ENCODE data around the gene ALK.

The ALK gene

GRCh38 chr2:29526587-29527586 lies 394.5 kb downstream of the ALK start:
- H3K4me2 ChIP-seq: no peak overlapping the region
- H3K36me3 ChIP-seq: no peaks in the 10 kb centered on the region
- no peak overlapping the region for H3K9ac ChIP-seq
- no peak overlapping the region for H3K27ac ChIP-seq
- H3K27me3 ChIP-seq: no peaks in the 10 kb centered on the region
- H3K4me1 ChIP-seq: peaks cover 17% of the 10 kb centered on the region
- H3K4me3 ChIP-seq: no peak overlapping the region
- TF ChIP-seq Cebpa-rat (IDR thresholded peaks at IDR 0.05): no peak
- H4K20me1 ChIP-seq: no peaks in the 10 kb centered on the region
- no peaks in the 10 kb centered on the region for H3K9me3 ChIP-seq

DNA sequence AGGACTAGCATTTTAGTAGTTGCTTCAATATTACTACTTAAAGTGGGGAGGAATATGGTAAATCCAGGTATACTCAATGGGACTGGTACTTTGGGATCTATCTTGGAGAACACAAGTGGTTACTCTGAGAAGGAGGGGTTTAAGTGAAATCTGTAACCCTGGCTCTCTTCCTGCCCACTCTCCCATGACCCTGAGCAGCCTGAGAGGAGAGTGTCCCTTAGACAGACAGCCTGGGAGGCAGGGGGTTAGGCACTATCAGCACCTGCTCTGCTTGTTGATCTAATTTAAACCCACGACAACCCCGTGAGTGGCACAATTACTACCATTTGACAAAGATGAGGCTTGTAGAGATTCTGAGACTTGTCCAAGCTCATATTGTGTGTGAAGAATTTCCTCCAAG lies 395.5 kb downstream of the ALK start:
- peaks cover 17% of the 10 kb centered on the region for H3K4me1 ChIP-seq

DNA sequence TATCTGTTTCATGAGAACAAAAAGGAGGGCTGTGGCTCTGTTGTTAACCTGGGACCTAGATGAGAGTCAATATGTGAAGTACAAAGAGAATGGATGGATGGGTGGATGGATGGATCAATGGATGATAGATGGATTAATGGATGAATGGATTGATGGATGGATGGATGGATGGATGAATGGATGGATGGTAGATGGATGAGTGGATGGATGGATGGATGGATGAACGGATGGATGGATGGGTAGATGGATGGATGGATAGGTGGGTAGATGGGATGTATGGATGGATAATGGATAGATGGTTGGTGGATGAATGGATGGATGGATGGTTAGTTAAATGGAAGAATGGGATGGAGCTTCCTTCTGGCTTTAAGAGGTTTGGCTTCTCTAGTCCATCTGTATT lies 396.7 kb downstream of the ALK start:
- peaks cover 17% of the 10 kb centered on the region for H3K4me1 ChIP-seq

More for the DNA sequence above, 395.5 kb downstream of the ALK start:
- TF ChIP-seq Cebpa-rat (IDR thresholded peaks at IDR 0.05): no peak
- Histone ChIP-seq H3K36me3 (no peaks in the 10 kb centered on the region), H4K20me1 (no peaks in the 10 kb centered on the region), H3K4me3 (no peak overlapping the region), H3K9me3 (no peaks in the 10 kb centered on the region), H3K27me3 (no peaks in the 10 kb centered on the region), H3K9ac (no peak overlapping the region), H3K27ac (no peak overlapping the region), H3K4me2 (no peak overlapping the region)

DNA sequence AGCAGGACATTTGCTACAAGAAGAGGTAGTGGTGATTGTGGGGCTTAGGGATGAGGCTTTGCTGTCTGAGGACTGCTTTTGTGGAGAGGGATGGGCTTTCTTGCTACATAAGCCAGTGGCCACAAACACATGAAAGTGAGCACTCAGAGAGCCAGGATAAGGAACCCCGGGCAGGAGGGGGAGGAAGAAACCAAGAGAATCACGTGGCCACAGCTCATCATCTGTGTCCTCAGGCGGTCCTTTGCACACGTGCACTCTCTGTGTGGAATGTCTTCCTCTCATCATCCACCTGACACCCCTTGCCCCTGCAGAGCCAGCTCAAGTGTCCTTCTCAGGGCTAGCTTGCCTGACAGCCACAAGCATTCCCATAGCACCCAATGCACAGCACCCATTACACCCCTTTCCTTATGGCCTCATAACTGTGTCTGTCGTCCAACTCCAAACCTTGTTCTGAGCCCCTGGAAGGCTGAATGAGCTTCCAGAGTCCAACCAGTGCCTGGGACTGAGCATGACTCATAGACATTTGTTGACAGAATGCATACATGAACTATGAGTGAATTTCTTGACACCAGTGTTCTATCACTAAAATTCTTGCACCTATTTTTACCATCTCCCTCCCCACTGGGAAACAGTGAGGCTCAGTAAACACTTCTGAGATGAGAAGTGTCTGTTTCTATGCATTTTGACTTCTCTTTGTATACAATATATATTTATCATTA lies 398.3 kb downstream of the ALK start:
- no peaks in the 10 kb centered on the region for H3K27me3 ChIP-seq
- H3K4me2 ChIP-seq: no peak overlapping the region
- H3K4me1 ChIP-seq: peaks cover 6% of the 10 kb centered on the region; the same call in 1 of the 2 replicates
- H3K9ac ChIP-seq: no peak overlapping the region
- H3K9me3 ChIP-seq: no peaks in the 10 kb centered on the region
- H3K4me3 ChIP-seq: no peak overlapping the region
- H4K20me1 ChIP-seq: no peaks in the 10 kb centered on the region
- no peak for TF ChIP-seq Cebpa-rat (IDR thresholded peaks at IDR 0.05)
- H3K27ac ChIP-seq: no peak overlapping the region
- no peaks in the 10 kb centered on the region for H3K36me3 ChIP-seq

More for the DNA sequence above, 396.7 kb downstream of the ALK start:
- no peak overlapping the region for H3K4me2 ChIP-seq
- H4K20me1 ChIP-seq: no peaks in the 10 kb centered on the region
- no peak for TF ChIP-seq Cebpa-rat (IDR thresholded peaks at IDR 0.05)
- no peaks in the 10 kb centered on the region for H3K27me3 ChIP-seq
- no peak overlapping the region for H3K9ac ChIP-seq
- H3K36me3 ChIP-seq: no peaks in the 10 kb centered on the region
- no peaks in the 10 kb centered on the region for H3K9me3 ChIP-seq
- H3K27ac ChIP-seq: no peak overlapping the region
- no peak overlapping the region for H3K4me3 ChIP-seq

- Histone ChIP-seq H3K4me1 (no peaks in the 10 kb centered on the region), H3K4me3 (no peak overlapping the region), H3K9me3 (no peaks in the 10 kb centered on the region), H3K27me3 (no peaks in the 10 kb centered on the region), H3K4me2 (no peak overlapping the region), H3K27ac (no peak overlapping the region), H4K20me1 (no peaks in the 10 kb centered on the region), H3K9ac (no peak overlapping the region), H3K36me3 (no peaks in the 10 kb centered on the region)
- no peak for TF ChIP-seq Cebpa-rat (IDR thresholded peaks at IDR 0.05)
Observed at GRCh38 chr2:29520001-29520400, 401.4 kb downstream of the ALK start.

DNA sequence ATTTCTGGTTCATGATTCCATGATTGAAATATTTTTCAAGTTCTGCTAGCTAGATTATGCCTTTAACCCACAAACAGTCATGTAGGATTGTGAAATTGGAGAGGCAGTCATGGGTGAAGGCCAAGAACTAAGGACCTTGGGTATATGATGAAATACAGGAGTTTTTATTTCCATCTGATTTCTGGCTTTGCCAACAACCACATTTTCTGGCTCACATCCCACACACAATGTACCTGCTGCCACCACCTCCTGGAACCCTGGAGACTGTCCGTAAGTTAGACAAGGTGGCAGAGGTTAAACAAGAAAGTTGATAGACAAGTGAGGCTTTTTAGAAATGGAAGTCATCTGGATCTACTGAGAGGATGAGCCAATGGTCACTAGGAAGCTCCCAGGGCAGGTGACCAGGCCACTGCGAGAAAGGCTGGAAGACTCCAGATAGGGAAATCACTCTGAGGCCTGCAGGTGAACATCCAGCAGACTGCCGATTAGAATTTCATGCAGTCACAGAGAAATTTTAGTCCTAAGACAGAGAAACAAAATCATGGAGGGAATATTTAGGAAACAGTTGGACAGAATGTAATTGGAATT lies 402.0 kb downstream of the ALK start:
- TF ChIP-seq Cebpa-rat (IDR thresholded peaks at IDR 0.05): no peak
- Histone ChIP-seq H3K27me3 (no peaks in the 10 kb centered on the region), H4K20me1 (no peaks in the 10 kb centered on the region)

GRCh38 chr2:29518646-29519337 lies 402.6 kb downstream of the ALK start:
- H3K4me1 ChIP-seq: no peaks in the 10 kb centered on the region
- H3K4me2 ChIP-seq: no peak overlapping the region
- H3K4me3 ChIP-seq: no peak overlapping the region
- H3K27ac ChIP-seq: no peak overlapping the region
- TF ChIP-seq Cebpa-rat (IDR thresholded peaks at IDR 0.05): no peak
- no peaks in the 10 kb centered on the region for H3K36me3 ChIP-seq
- no peaks in the 10 kb centered on the region for H4K20me1 ChIP-seq
- H3K9ac ChIP-seq: no peak overlapping the region
- H3K27me3 ChIP-seq: no peaks in the 10 kb centered on the region
- no peaks in the 10 kb centered on the region for H3K9me3 ChIP-seq

More for the DNA sequence above, 402.0 kb downstream of the ALK start:
- Histone ChIP-seq H3K4me3 (no peak overlapping the region), H3K4me1 (no peaks in the 10 kb centered on the region), H3K9ac (no peak overlapping the region), H3K9me3 (no peaks in the 10 kb centered on the region), H3K27ac (no peak overlapping the region), H3K4me2 (no peak overlapping the region), H3K36me3 (no peaks in the 10 kb centered on the region)

GRCh38 chr2:29518010-29518409 lies 403.4 kb downstream of the ALK start:
- Histone ChIP-seq H3K4me1 (no peaks in the 10 kb centered on the region), H3K27ac (no peak overlapping the region), H3K9me3 (no peaks in the 10 kb centered on the region), H3K4me3 (no peak overlapping the region), H4K20me1 (no peaks in the 10 kb centered on the region), H3K27me3 (no peaks in the 10 kb centered on the region), H3K36me3 (no peaks in the 10 kb centered on the region), H3K9ac (no peak overlapping the region), H3K4me2 (no peak overlapping the region)
- no peak for TF ChIP-seq Cebpa-rat (IDR thresholded peaks at IDR 0.05)

DNA sequence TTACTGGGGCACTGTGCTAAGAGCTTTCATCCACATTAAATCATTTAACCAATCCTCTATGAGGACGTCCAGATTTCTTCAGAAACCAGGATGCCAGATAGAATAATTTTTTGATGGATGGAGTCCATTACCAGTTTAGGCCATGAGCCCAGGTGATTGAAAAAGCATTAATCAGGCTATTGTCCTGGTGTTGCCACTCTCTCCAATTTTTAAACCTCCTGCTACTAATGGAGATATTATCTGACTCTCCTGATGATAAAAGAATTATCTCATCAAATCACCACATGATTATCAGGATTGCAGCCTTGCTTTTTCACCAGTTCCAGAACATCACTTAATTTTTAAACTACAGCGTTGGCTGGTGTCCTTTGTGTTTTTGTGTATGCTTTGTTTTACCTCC lies 404.0 kb downstream of the ALK start:
- Histone ChIP-seq H3K4me3 (no peak overlapping the region), H3K9me3 (no peaks in the 10 kb centered on the region), H3K27me3 (no peaks in the 10 kb centered on the region), H3K9ac (no peak overlapping the region), H3K4me1 (no peaks in the 10 kb centered on the region), H3K36me3 (no peaks in the 10 kb centered on the region), H3K4me2 (no peak overlapping the region), H3K27ac (no peak overlapping the region), H4K20me1 (no peaks in the 10 kb centered on the region)
- TF ChIP-seq Cebpa-rat (IDR thresholded peaks at IDR 0.05): no peak

Measured in BLaER1 (cell line).